Measurements from ENCODE around the gene FERD3L.

Gene FERD3L

DNA sequence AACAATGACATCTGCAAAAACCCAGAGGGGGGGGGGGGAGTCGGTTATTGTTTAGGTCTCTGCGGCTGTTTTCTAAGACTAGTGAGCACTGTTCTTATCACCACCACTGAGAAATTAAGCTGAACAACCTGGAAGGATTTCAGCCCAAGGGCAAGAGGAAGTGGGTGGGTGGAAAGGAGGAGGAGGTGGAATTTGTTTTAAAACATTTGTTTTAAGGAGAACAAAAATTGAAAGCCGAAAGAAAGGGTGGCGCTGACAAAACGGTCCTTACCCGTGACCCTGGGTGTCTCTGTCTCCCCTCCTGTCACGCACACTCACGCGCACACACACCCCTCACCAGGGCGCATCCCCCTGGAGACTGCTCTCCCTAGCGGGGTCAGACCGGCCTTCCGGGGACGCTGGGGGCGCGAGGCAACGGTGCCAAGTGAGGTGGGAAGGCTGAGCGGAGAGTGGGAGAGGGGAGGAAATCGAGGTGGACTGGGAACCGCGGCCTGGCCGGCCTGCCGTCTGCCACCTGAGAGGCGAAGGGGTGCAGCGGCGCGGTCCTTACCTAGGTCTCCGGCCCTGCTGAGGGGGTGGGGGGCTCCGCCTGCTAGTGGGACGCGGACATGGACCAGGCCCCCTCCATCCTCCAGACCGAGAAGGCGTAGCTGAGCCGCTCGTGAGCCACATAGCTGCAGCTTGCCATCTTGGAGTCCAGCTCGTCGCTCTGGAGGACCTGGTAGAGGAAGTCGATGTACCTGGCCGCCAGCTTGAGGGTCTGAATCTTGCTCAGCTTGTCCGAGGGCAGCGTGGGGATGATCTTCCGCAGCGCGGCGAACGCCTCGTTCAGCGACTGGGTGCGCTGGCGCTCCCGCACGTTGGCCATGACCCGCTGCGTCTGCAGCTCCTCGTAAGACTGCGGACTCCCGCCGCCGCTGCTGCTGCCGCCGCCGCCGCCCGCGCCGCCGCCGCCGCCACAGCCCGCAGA is 28.8 kb downstream of the FERD3L start:
- DNase-seq = no peak

DNA sequence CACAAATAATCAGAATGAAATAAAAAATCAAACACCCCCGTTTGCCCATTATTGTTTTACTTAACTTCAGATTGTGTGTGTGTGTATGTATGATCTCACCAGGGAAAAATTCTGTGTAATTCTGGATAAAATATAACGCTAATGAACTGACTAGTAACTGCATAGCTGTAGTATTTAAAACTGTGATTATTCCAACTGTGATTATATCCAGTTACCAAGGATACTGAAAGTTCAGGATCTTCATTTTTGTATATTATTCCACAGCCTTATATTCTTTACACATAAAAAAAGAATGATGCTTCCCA is 30.7 kb downstream of the FERD3L start:
- no peak for DNase-seq

DNA sequence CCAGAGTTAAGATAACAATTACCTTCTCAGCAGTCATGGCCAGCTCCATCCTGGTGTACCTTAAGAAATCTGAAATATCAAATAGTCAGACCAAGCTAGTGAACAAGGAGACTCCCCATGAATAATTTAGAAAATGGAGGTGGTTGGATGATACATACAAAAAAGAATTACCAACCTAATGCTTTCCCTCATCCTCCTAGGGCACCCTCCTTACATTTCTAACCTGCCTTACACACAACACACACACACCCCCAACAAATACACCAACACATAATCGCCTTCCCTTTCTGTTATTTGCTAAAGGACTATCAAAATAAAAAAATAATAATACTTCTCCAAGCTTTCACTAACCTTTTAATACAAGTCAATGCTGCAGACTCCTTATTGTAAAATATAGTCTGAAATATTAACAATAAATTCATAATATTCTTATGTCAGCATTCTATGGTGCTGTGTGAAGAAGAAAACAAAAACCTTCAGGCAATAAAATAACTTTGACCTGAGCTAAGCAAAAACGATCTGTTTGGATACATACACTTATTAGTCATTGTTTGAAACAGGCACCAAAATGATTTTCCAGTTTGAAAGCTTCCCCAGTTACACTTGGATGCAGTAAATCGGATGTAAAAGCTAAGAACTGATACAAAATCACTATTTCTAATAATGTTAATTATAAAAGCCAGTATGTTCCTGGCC is 31.2 kb downstream of the FERD3L start:
- no peak for DNase-seq

DNA sequence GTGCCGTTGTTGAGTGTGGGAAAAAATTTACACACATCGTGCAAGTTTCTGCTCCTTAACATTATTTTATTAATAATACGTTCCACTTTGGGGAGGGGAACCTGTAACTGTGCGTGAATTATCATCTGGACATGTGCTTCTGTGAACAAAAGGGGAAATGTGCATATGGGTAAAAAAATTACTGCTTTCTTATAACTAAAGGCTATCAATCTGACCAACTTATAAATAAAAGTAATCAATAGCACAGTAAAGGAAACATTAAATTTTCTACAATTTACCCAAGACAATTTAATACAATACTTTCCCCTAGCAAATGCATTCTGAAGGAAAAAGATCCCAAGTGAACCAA is 32.2 kb downstream of the FERD3L start:
- DNase-seq = no peak

DNA sequence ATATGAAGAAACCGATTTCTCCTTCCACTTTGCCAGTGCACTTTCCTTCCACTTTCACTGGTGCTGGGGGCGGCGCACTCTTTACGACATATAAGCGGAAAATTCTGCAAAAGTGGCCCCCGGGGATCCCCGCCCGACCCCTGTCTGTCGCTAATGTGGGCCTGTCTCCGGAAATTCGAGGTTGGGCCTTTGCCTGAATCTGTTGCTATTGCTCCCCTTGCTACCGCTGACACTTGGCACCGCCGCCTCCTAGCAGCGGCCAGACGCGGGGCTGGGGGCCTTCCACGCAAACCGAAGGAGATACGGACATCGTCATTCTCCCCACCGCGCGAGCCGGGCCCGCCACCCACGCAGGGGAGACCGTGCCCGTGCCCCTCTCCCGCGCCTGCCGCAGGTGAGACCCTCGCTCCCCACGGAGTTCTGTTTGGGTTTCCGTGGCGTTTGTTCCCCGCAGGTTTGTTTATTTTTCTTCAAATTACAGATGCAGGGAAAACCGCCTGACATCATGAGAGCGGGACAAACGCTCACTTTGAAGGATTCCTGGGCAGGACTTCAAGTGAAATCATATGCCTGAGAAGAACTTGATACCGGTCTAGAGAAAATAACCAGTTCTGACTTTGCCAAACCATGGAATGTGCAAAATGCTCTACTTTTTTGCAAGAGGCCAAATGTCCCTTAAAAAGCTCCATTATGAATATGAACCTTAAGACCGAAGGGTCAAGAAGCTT is 32.8 kb downstream of the FERD3L start:
- no peak for DNase-seq

DNA sequence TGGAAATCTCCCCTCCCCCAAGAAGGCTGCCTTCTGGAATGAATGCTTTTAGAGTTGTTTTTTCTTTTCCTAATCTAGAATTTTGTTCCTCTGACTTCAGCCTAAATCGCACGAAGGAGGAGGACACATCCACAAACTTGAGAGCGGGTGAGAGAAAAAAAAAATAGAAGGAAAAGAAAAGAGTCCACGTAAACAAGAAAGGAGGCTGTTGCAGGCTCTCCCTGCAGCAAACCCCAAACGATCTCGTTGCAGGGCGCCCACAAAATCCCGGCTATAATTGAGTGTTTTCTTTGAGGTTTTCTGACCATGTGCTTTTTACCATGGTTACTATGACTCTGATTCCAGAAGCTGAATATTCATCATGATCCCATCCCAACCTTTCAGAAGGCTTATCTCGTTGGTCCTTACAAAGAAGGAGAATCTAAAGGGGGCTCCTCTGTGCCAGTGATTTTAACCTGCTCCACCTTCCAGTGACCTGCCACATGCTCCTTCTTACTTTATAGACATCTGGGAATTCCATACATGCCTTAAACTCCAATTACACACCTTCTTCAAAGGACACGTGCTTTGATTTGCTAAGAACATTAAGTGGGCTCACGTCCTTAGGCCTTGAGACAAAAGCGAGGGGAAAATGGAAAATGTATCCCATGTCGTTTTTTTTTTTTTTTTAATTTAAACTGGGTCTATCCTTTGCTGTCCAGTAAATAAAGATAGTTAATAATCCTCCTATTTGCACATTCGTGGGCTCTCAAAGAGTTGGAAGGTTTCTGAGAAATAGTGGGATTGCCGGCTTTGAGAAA is 33.5 kb downstream of the FERD3L start:
- DNase-seq = no peak

DNA sequence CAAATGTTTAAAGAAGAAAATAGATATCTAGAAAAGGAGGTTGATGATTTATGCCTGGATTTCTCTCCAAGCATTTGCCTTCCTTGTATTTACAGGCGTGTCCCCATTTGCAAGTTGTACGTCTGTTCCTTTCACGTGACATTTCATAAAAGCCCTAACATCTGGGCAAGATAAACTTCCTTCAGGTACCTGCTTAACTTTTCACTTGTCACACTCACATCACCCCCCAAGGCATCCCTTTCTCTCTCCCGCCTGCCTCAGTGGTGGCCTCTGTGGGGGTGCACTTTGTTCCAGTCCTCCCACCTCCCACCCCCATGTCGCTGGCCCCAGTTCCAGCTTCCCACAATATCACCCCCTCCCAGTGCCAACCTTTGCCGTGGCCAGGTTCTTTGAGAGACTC is 34.4 kb downstream of the FERD3L start:
- DNase-seq = no peak

DNA sequence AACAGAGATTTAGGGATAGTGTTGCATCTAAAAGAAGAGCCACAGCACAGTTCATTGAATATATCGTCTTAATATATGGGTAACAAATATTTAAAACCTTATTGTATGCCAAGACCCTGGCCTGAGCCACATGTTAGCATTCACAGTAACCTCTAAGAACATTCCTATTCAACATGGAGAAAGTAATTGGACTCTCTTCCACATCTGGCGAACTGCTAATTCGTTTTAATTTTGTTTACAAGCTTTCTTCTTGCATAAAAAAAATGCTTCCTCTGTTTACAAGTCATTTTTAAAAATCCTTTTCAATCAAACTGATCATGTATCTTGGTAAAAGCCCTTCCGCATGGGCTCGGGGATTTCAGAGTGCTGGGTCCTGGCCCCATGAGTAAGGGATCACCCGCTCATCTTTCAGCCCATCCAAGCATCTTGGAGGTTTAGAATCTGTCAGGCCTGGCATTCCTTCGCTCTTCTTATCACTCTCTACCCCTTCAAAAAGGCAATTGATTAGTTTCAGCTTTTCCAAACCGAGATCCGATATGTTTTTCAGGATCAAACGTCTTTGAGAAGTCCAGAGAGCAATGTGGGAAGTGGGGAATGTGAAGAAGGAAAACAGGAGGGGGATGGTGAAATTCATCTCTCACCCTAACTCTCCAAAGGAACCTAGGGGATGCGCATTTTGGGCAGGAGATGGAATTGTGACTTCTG is 35.0 kb downstream of the FERD3L start:
- no peak for DNase-seq

DNA sequence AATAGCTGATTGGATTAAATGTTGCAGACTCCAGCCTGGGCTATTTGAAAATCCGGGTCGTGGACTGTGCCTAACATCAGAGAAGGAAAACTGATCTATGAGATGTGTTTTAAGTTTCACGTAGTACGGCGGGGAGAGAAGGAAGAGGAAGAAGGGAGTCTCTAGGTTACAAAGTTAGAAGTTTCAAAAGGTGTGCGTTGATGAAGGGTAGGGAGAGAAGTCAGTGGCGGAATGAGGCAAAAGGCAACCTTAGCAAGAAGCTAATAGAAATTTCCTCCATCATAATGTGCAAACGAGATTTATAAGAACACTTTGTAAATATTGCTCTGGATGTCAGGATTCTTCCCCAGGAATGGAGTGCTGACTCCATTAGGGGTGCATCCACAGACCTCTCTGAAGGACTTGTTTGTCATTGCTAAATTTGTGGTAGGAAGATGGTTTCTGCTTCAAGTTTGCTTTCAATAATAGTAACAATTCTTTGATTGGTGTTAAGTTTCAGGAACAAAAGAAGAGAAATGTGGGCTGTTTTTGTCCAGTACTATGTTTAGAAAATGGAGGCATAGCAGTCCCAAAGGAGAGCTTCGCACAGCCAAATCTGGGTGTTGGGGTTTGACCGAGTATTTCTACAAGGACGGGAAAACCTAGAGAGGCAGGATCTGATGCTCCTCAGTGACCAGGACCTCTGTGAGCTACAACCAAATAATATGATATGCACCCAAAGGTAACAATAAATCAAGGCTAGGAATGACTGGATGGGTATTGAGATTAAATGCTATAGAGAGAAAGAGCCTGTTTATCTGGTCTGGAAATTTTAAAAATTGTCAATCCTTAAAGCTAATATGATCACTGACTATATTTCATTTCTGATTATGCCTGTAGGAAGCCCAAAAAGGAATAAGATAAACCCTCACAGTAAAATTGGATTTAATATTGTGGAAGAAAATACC is 35.9 kb downstream of the FERD3L start:
- no peak for DNase-seq

DNA sequence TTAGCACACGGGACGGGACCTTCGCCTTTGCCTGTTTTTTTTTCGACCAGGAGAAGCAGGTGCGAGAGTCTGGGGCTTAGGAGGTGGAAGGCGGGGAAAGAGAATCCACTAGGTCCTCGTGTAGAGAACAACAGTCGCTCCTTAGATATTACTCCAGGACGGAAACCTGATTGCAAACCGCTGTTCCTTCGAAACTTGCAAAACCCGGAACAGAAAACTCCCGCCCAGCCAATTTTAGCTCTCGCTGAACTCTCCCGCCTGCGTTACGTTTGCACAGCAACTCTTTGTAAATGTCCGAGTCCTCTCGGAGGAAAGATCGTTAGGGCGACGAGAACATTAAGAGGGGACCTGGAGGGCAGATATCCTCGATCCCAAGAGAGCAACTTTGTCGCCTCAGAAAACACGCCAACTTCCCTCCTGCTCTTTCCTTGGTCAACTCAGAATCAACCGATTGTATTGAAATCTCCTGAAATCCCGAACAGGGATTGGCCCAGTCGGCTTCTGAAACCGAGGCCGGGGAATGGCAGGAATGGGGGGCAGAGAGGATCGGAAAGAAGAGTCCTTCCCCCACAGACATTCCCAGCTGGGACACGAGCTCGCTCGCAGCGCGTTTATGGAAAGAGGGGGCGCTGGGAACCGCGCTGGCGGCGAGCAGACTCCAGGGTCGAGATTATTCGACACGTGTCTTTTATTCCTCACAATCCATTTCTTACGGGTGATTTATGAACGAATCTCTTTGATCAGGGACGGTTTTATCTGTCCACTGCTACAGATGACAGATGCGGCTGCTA is 37.7 kb downstream of the FERD3L start:
- no peak for DNase-seq

DNA sequence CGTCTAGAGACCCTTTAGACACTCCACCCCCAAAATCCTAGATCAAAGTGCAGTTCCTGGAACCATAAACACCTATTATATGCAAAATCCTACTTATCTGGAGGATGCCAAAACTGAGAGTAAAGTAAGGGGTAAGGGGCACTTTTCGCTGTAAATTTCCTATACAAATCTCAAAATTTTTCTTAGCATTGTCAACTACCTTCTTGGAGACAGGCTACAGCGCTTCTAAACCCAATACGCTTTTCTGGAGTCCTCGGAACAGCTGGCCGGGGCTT is 38.2 kb downstream of the FERD3L start:
- DNase-seq = no peak

DNA sequence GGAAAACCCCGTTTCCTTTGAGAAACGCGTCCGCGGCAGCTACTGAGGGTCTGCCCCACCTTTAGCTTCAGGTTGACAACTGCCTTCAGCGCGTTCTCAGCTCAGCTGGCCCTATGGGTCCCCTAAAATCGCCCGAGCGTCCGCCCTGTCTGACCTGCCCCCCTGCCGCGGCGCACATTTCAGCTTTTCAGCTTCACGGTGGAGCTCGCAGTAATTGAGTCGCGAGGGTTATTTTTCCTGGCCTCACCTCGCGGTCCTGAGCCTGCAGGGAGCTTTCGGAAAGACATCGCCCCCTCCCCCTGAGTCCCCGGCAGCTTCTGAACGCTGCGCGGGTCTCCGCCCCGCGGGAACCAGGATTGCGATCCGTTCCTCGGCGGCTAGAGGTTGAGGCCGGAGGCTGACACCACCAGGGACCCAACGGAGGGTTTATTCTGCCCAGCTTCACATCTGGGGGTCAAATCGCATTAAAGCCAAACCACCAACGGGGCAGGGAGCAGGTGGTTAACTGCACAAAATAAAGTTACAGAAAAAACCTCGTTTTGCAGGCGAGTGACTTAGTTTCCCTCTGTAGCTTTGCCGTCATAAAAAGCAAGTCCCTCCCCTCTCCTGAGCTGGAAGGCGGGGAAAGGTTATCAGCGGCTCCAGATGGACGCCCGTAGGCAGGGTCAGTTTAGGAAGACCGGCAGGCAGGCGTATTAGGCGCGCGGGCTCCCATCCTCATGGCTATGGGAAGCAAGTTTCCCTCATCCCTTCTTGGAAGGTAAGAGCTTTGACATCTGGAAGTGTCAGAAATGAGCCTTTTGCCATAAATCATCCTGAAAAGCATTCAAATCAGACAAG is 38.8 kb downstream of the FERD3L start:
- DNase-seq = no peak

DNA sequence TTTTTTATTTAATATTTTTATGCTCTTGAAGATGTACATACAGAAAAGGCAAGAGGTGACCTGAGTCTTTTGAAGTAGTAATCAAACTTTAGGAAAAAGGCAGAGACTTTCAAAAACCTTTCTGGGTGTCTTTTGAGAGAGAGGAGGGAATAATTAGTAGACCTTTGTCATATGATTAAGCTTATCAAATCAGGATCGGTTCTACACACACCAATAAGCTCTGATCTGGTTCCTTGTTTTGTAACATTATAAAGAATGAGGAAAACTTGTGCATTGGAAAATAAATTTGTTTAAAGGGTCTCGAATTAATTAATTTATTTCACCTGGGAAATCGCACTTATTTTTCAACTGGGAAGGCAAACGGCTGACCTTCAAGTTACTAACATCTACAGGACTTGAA is 39.7 kb downstream of the FERD3L start:
- no peak for DNase-seq

DNA sequence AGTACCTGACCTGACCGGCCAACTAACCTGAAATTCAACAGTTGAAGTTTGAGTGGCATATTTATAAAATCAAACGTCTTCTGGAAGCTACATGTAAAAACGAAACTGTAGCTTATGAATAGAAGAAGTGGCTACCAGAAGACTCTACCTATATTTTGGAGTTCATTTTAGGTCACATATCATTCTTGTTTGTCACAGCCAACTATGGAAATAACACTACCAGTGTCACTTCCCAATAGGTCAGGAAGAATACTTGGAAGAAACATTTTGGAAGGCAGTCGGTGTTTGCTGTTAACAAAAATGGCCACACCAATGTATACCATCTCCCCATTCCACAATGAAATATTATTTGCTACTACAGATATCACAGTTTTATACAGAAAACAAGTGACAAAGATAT is 40.4 kb downstream of the FERD3L start:
- no peak for DNase-seq

DNA sequence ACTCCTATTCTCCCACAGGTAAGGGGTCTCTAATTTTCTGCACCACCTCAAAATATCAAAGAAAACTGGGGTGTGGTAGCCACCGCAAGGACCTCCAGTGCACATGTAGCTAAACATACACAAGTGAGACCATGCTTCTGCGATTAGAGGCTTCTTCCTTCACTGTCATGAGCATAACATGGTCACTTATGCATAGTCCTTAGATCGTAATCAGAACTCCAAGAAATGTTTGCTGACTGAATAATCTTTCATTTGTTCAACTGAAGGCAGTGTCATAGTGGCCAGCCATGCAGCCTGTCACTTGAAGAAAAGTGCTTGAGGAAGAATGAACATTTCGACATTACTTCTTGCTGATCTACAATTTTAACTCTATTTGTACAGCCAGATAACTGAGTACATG is 42.3 kb downstream of the FERD3L start:
- DNase-seq = no peak

DNA sequence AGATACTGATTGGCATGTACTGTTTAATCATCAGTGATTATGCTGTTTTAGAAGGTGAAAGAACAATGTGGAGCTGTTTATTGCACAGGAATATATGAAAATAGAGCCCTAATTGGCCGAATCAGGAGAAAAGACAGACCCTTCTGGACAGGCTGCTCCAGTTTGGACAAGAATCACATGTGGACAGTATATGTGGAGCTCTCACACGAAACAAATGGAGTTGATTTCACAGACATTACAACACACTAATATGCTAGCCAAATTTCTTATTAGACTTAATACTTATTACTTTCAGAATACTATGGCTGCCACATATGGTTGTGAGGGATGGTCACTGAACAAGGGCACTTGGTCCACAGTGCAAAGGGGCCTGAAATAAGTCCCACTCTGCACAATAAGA is 43.3 kb downstream of the FERD3L start:
- no peak for DNase-seq

DNA sequence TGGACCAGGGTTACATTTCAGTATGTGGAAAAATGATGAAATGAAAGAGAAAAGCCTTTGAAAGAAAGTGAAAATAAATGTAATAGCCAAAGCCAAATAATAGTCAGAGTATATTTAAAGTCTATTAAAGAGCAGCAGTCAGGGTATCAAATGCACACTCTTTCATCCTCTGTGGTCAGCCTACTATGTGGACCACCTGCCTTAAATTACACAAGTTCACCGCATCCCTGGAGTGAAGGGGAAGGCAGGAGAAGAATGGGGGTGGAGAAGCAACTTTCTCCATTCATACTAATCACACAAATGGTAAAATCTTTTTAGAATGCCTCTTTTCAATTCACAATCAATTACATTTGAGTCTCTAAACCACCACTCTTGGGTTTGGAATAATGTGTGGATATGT is 43.7 kb downstream of the FERD3L start:
- DNase-seq = no peak

DNA sequence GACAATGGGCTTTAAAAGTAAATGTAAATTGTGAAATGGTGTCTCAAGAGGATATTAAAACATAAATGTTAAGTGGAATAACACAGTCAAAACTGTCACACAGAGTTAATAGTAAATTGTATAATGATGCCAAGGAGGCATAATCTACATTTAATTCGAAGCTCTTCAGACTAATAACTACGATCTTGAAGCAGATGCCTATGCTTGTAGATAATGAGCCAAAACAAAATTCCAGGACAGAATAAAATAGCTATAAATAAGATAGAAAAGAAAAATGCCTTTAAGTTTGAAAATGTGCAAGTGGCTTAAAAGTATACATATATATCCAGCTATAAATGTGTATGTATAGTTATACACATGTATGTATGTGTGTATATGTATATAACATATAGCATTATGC is 45.3 kb downstream of the FERD3L start:
- no peak for DNase-seq

DNA sequence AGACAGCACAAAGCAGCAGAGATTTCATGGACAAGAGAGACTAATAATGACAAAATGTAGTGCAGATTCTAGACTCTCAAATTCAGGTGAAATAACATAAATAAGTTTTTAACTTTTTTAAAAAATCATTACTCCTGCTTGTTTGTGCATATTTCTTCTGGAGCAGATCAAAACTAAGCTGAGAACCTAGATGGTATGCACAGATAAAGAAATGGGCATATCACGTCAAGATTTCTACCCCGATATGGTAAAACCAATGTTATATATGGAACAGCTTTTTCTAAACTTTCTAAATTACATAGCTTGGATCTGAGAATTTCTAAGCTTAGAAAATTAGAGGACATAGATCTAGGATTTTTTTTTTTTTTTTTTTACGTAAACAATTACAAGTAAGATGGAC is 46.0 kb downstream of the FERD3L start:
- DNase-seq = no peak

DNA sequence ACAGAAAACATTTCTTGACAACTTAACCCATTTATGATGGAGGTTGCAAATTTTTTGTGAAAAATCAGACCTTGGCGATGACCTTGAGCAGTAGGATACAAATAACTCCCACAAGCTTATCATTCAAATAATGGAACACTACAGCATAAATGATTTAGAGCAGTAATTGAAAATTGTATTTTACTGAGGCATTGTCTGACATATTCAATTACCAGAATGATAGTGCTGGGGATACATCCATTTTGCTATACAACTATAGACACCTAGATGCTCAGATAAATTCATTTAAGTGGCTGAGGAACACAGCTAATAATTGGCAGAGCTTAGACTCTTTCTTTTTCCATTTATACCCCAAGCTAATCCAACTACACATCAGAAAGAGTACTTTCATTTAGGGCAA is 46.7 kb downstream of the FERD3L start:
- DNase-seq = no peak

Measured in SIG-M5 (cell line).